ENCODE results near the gene PPM1E.

PPM1E gene

GRCh38 chr17:59018019-59018418 is 262.4 kb downstream of the PPM1E start:
- H3K36me3 ChIP-seq (ENCODE audit: control insufficient read depth in 1 of 2, insufficient read depth in 2 of 2, low read length in 2 of 2): peaks cover 2 to 8% of the 10 kb centered on the region in 2 experiments
- no peaks in the 10 kb centered on the region for H3K4me1 ChIP-seq (ENCODE audit: control insufficient read depth in 1 of 2, insufficient read depth in 2 of 2, low read length in 2 of 2)
- H3K18ac ChIP-seq (ENCODE audit: low read length): no peak overlapping the region
- H3K4me2 ChIP-seq (ENCODE audit: low read length): no peak overlapping the region
- no peak overlapping the region for H4K8ac ChIP-seq (ENCODE audit: low read depth, low read length)
- H4K12ac ChIP-seq (ENCODE audit: low read depth, low read length): no peak overlapping the region
- DNase-seq: no peak
- H2AFZ ChIP-seq (ENCODE audit: insufficient read depth, low read length, poor library complexity): no peak overlapping the region
- no CpG with 5 or more reads among the region's 1 CpG for WGBS (ENCODE audit: extremely low coverage, insufficient coverage, insufficient read length)
- no peak overlapping the region for H2AK5ac ChIP-seq (ENCODE audit: low read length)
- H3K9ac ChIP-seq (ENCODE audit: low read length): no peak overlapping the region
- no peaks in the 10 kb centered on the region for H3K27me3 ChIP-seq (ENCODE audit: insufficient read depth, low read length)
- no peaks in the 10 kb centered on the region for H3K79me2 ChIP-seq (ENCODE audit: control insufficient read depth, insufficient read depth, low read length, poor library complexity)
- no peak overlapping the region for H3K4me3 ChIP-seq (ENCODE audit: low read depth, low read length)
- H2BK120ac ChIP-seq (ENCODE audit: insufficient read depth, low read length, poor library complexity): no peak overlapping the region
- H3K4ac ChIP-seq (ENCODE audit: low read depth, low read length): no peak overlapping the region
- no peak overlapping the region for H2BK5ac ChIP-seq (ENCODE audit: low read depth, low read length, poor library complexity)
- no peaks in the 10 kb centered on the region for H3K79me1 ChIP-seq (ENCODE audit: low read length)
- H3K27ac ChIP-seq (ENCODE audit: low read depth, low read length): no peak overlapping the region
- no peak overlapping the region for H3K14ac ChIP-seq (ENCODE audit: low read length)
- H3K9me3 ChIP-seq (ENCODE audit: insufficient read depth, low read depth, low read length): no peaks in the 10 kb centered on the region
- H4K91ac ChIP-seq (ENCODE audit: low read depth, low read length): no peak overlapping the region
- H2BK12ac ChIP-seq (ENCODE audit: low read length): no peak overlapping the region
- no peak overlapping the region for H3K23ac ChIP-seq (ENCODE audit: low read length)

GRCh38 chr17:59024916-59025315 is 269.3 kb downstream of the PPM1E start:
- H2BK12ac ChIP-seq (ENCODE audit: low read length): no peak overlapping the region
- no peak overlapping the region for H2AFZ ChIP-seq (ENCODE audit: insufficient read depth, low read length, poor library complexity)
- no peak overlapping the region for H3K9ac ChIP-seq (ENCODE audit: low read length)
- H3K14ac ChIP-seq (ENCODE audit: low read length): no peak overlapping the region
- H2AK5ac ChIP-seq (ENCODE audit: low read length): no peak overlapping the region
- no peaks in the 10 kb centered on the region for H3K79me2 ChIP-seq (ENCODE audit: control insufficient read depth, insufficient read depth, low read length, poor library complexity)
- no peak for DNase-seq
- no peak overlapping the region for H3K4me3 ChIP-seq (ENCODE audit: low read depth, low read length)
- no peaks in the 10 kb centered on the region for H3K27me3 ChIP-seq (ENCODE audit: insufficient read depth, low read length)
- H3K23ac ChIP-seq (ENCODE audit: low read length): no peak overlapping the region
- H4K12ac ChIP-seq (ENCODE audit: low read depth, low read length): no peak overlapping the region
- no peak overlapping the region for H4K91ac ChIP-seq (ENCODE audit: low read depth, low read length)
- H3K27ac ChIP-seq (ENCODE audit: low read depth, low read length): no peak overlapping the region
- no peak overlapping the region for H2BK5ac ChIP-seq (ENCODE audit: low read depth, low read length, poor library complexity)
- H3K79me1 ChIP-seq (ENCODE audit: low read length): no peaks in the 10 kb centered on the region
- no peak overlapping the region for H3K4ac ChIP-seq (ENCODE audit: low read depth, low read length)
- no peaks in the 10 kb centered on the region for H3K9me3 ChIP-seq (ENCODE audit: insufficient read depth, low read depth, low read length)
- peaks cover 0 to 2% of the 10 kb centered on the region in 2 experiments for H3K36me3 ChIP-seq (ENCODE audit: control insufficient read depth in 1 of 2, insufficient read depth in 2 of 2, low read length in 2 of 2)
- H4K8ac ChIP-seq (ENCODE audit: low read depth, low read length): no peak overlapping the region
- H3K18ac ChIP-seq (ENCODE audit: low read length): no peak overlapping the region
- no peak overlapping the region for H2BK120ac ChIP-seq (ENCODE audit: insufficient read depth, low read length, poor library complexity)
- no CpG with 5 or more reads among the region's 2 CpGs for WGBS (ENCODE audit: extremely low coverage, insufficient coverage, insufficient read length)
- no peaks in the 10 kb centered on the region for H3K4me1 ChIP-seq (ENCODE audit: control insufficient read depth in 1 of 2, insufficient read depth in 2 of 2, low read length in 2 of 2)
- H3K4me2 ChIP-seq (ENCODE audit: low read length): no peak overlapping the region

GRCh38 chr17:59026176-59026939 is 270.7 kb downstream of the PPM1E start:
- no peaks in the 10 kb centered on the region for H3K9me3 ChIP-seq (ENCODE audit: insufficient read depth, low read depth, low read length)
- no peak overlapping the region for H4K91ac ChIP-seq (ENCODE audit: low read depth, low read length)
- no peak overlapping the region for H4K8ac ChIP-seq (ENCODE audit: low read depth, low read length)
- no peak overlapping the region for H3K9ac ChIP-seq (ENCODE audit: low read length)
- H2AK5ac ChIP-seq (ENCODE audit: low read length): no peak overlapping the region
- H2BK12ac ChIP-seq (ENCODE audit: low read length): no peak overlapping the region
- no peak for DNase-seq
- H4K12ac ChIP-seq (ENCODE audit: low read depth, low read length): no peak overlapping the region
- H3K4me1 ChIP-seq (ENCODE audit: control insufficient read depth in 1 of 2, insufficient read depth in 2 of 2, low read length in 2 of 2): no peaks in the 10 kb centered on the region
- no peak overlapping the region for H3K14ac ChIP-seq (ENCODE audit: low read length)
- H3K27ac ChIP-seq (ENCODE audit: low read depth, low read length): no peak overlapping the region
- H3K79me1 ChIP-seq (ENCODE audit: low read length): no peaks in the 10 kb centered on the region
- H2BK5ac ChIP-seq (ENCODE audit: low read depth, low read length, poor library complexity): no peak overlapping the region
- H2AFZ ChIP-seq (ENCODE audit: insufficient read depth, low read length, poor library complexity): no peak overlapping the region
- no peak overlapping the region for H2BK120ac ChIP-seq (ENCODE audit: insufficient read depth, low read length, poor library complexity)
- H3K79me2 ChIP-seq (ENCODE audit: control insufficient read depth, insufficient read depth, low read length, poor library complexity): no peaks in the 10 kb centered on the region
- H3K27me3 ChIP-seq (ENCODE audit: insufficient read depth, low read length): no peaks in the 10 kb centered on the region
- H3K4me3 ChIP-seq (ENCODE audit: low read depth, low read length): no peak overlapping the region
- no CpG with 5 or more reads among the region's 1 CpG for WGBS (ENCODE audit: extremely low coverage, insufficient coverage, insufficient read length)
- no peak overlapping the region for H3K18ac ChIP-seq (ENCODE audit: low read length)
- H3K23ac ChIP-seq (ENCODE audit: low read length): no peak overlapping the region
- H3K4ac ChIP-seq (ENCODE audit: low read depth, low read length): no peak overlapping the region
- no peak overlapping the region for H3K4me2 ChIP-seq (ENCODE audit: low read length)
- H3K36me3 ChIP-seq (ENCODE audit: control insufficient read depth in 1 of 2, insufficient read depth in 2 of 2, low read length in 2 of 2): peaks cover 0 to 2% of the 10 kb centered on the region in 2 experiments

GRCh38 chr17:59027750-59028149 is 272.1 kb downstream of the PPM1E start:
- no peak overlapping the region for H3K23ac ChIP-seq (ENCODE audit: low read length)
- H2BK120ac ChIP-seq (ENCODE audit: insufficient read depth, low read length, poor library complexity): no peak overlapping the region
- no peak overlapping the region for H4K12ac ChIP-seq (ENCODE audit: low read depth, low read length)
- H2BK12ac ChIP-seq (ENCODE audit: low read length): no peak overlapping the region
- no peaks in the 10 kb centered on the region for H3K4me1 ChIP-seq (ENCODE audit: control insufficient read depth in 1 of 2, insufficient read depth in 2 of 2, low read length in 2 of 2)
- no peak overlapping the region for H4K91ac ChIP-seq (ENCODE audit: low read depth, low read length)
- no peak overlapping the region for H2AFZ ChIP-seq (ENCODE audit: insufficient read depth, low read length, poor library complexity)
- H4K8ac ChIP-seq (ENCODE audit: low read depth, low read length): no peak overlapping the region
- H3K27me3 ChIP-seq (ENCODE audit: insufficient read depth, low read length): no peaks in the 10 kb centered on the region
- H3K9me3 ChIP-seq (ENCODE audit: insufficient read depth, low read depth, low read length): no peaks in the 10 kb centered on the region
- no CpG with 5 or more reads among the region's 4 CpGs for WGBS (ENCODE audit: extremely low coverage, insufficient coverage, insufficient read length)
- H3K4me3 ChIP-seq (ENCODE audit: low read depth, low read length): no peak overlapping the region
- no peak overlapping the region for H2AK5ac ChIP-seq (ENCODE audit: low read length)
- no peaks in the 10 kb centered on the region for H3K79me1 ChIP-seq (ENCODE audit: low read length)
- H3K14ac ChIP-seq (ENCODE audit: low read length): no peak overlapping the region
- no peak overlapping the region for H3K27ac ChIP-seq (ENCODE audit: low read depth, low read length)
- no peak overlapping the region for H3K18ac ChIP-seq (ENCODE audit: low read length)
- no peak overlapping the region for H3K9ac ChIP-seq (ENCODE audit: low read length)
- H3K79me2 ChIP-seq (ENCODE audit: control insufficient read depth, insufficient read depth, low read length, poor library complexity): no peaks in the 10 kb centered on the region
- H3K36me3 ChIP-seq (ENCODE audit: control insufficient read depth in 1 of 2, insufficient read depth in 2 of 2, low read length in 2 of 2): peaks cover 0 to 2% of the 10 kb centered on the region in 2 experiments
- DNase-seq: no peak
- no peak overlapping the region for H3K4me2 ChIP-seq (ENCODE audit: low read length)
- no peak overlapping the region for H3K4ac ChIP-seq (ENCODE audit: low read depth, low read length)
- no peak overlapping the region for H2BK5ac ChIP-seq (ENCODE audit: low read depth, low read length, poor library complexity)
